ENCODE data around the gene SLC19A1. TPM values are rescaled to one million over a fixed set of nuclear protein-coding genes. Genes with fewer than 3 reads are reported as not detected.

SLC19A1 gene
- total and polyA plus RNA-seq, 4 donors = 8.4 to 28.0 (median 13.0) TPM

DNA sequence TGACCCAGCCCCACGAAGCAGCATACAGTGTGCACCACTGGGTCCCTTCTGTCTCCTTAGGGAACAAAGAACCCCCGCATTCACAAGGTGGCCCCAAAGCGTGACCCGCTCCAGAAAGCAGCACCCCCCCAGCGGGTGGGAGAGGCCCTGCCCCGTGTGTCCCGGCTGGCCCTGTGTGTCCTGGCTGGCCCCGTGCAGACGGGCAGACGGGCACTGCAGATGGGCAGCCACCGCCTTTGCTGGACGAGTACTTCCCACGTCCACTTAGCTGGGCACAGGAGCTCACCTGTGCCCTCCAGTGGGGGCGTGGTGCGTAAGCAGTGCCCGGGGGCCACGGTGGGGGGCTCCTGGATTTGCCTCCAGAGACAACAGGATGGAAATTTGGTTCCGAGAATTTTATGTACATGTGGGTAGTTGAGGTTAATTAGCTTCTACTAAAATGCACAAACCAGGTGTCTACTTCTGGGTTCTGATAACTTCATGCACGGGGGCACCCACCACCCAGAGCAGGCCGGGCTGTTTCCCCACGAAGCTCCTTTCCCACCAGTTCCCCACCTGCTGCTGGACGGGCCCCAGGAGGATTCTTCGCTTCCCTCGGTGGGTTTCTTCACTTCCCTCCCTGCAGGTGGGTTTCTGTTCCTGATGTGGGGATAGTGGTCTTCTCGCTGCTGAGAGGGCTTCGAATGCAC is 33.2 kb upstream of the SLC19A1 start:
- H3K4me3 ChIP-seq (ENCODE audit: low read depth in 1 of 3, low read length in 3 of 3) = no peak overlapping the region
- TF ChIP-seq EGR1 (IDR thresholded peaks at IDR 0.05; ENCODE audit: low read depth in 2 of 2) = no peak
- TF ChIP-seq TAF1 (conservative IDR thresholded peaks at IDR 0.05) = no peak
- no peak for TF ChIP-seq RXRA (IDR thresholded peaks at IDR 0.05)
- TF ChIP-seq, protein P1, sequence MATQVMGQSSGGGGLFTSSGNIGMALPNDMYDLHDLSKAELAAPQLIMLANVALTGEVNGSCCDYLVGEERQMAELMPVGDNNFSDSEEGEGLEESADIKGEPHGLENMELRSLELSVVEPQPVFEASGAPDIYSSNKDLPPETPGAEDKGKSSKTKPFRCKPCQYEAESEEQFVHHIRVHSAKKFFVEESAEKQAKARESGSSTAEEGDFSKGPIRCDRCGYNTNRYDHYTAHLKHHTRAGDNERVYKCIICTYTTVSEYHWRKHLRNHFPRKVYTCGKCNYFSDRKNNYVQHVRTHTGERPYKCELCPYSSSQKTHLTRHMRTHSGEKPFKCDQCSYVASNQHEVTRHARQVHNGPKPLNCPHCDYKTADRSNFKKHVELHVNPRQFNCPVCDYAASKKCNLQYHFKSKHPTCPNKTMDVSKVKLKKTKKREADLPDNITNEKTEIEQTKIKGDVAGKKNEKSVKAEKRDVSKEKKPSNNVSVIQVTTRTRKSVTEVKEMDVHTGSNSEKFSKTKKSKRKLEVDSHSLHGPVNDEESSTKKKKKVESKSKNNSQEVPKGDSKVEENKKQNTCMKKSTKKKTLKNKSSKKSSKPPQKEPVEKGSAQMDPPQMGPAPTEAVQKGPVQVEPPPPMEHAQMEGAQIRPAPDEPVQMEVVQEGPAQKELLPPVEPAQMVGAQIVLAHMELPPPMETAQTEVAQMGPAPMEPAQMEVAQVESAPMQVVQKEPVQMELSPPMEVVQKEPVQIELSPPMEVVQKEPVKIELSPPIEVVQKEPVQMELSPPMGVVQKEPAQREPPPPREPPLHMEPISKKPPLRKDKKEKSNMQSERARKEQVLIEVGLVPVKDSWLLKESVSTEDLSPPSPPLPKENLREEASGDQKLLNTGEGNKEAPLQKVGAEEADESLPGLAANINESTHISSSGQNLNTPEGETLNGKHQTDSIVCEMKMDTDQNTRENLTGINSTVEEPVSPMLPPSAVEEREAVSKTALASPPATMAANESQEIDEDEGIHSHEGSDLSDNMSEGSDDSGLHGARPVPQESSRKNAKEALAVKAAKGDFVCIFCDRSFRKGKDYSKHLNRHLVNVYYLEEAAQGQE (IDR thresholded peaks at IDR 0.05) = no peak
- no peak for TF ChIP-seq GABPA (IDR thresholded peaks at IDR 0.05 in 1 of 2, conservative IDR thresholded peaks at IDR 0.05 in 1 of 2)
- no peak for TF ChIP-seq SP1 (IDR thresholded peaks at IDR 0.05)
- no peak for TF ChIP-seq HNF4A (conservative IDR thresholded peaks at IDR 0.05)
- TF ChIP-seq, protein P2, sequence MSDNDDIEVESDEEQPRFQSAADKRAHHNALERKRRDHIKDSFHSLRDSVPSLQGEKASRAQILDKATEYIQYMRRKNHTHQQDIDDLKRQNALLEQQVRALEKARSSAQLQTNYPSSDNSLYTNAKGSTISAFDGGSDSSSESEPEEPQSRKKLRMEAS (IDR thresholded peaks at IDR 0.05) = no peak
- TF ChIP-seq, protein P3, sequence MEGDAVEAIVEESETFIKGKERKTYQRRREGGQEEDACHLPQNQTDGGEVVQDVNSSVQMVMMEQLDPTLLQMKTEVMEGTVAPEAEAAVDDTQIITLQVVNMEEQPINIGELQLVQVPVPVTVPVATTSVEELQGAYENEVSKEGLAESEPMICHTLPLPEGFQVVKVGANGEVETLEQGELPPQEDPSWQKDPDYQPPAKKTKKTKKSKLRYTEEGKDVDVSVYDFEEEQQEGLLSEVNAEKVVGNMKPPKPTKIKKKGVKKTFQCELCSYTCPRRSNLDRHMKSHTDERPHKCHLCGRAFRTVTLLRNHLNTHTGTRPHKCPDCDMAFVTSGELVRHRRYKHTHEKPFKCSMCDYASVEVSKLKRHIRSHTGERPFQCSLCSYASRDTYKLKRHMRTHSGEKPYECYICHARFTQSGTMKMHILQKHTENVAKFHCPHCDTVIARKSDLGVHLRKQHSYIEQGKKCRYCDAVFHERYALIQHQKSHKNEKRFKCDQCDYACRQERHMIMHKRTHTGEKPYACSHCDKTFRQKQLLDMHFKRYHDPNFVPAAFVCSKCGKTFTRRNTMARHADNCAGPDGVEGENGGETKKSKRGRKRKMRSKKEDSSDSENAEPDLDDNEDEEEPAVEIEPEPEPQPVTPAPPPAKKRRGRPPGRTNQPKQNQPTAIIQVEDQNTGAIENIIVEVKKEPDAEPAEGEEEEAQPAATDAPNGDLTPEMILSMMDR (IDR thresholded peaks at IDR 0.05; ENCODE audit: low read depth, low read length, missing input control) = no peak
- TF ChIP-seq, protein P4, sequence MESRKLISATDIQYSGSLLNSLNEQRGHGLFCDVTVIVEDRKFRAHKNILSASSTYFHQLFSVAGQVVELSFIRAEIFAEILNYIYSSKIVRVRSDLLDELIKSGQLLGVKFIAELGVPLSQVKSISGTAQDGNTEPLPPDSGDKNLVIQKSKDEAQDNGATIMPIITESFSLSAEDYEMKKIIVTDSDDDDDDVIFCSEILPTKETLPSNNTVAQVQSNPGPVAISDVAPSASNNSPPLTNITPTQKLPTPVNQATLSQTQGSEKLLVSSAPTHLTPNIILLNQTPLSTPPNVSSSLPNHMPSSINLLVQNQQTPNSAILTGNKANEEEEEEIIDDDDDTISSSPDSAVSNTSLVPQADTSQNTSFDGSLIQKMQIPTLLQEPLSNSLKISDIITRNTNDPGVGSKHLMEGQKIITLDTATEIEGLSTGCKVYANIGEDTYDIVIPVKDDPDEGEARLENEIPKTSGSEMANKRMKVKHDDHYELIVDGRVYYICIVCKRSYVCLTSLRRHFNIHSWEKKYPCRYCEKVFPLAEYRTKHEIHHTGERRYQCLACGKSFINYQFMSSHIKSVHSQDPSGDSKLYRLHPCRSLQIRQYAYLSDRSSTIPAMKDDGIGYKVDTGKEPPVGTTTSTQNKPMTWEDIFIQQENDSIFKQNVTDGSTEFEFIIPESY (IDR thresholded peaks at IDR 0.05) = no peak
- TF ChIP-seq, protein P5, sequence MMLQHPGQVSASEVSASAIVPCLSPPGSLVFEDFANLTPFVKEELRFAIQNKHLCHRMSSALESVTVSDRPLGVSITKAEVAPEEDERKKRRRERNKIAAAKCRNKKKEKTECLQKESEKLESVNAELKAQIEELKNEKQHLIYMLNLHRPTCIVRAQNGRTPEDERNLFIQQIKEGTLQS (IDR thresholded peaks at IDR 0.05) = no peak
- no peak for TF ChIP-seq JUND (IDR thresholded peaks at IDR 0.05)
- no peak for TF ChIP-seq HNF4G (IDR thresholded peaks at IDR 0.05)
- H3K9me3 ChIP-seq (ENCODE audit: control insufficient read depth in 4 of 4, low read length in 3 of 4) = no peaks in the 10 kb centered on the region
- no peak overlapping the region for H3K27ac ChIP-seq (ENCODE audit: low read depth in 1 of 2, low read length in 2 of 2)
- H3K36me3 ChIP-seq (ENCODE audit: control insufficient read depth in 4 of 4, insufficient read depth in 3 of 4, low read depth in 1 of 4, low read length in 3 of 4) = no peaks in the 10 kb centered on the region
- DNase-seq (ENCODE audit: low spot score) = no peak
- H3K9ac ChIP-seq (ENCODE audit: low read depth in 1 of 2, low read length in 2 of 2) = no peak overlapping the region
- no peaks in the 10 kb centered on the region for H3K27me3 ChIP-seq (ENCODE audit: control insufficient read depth in 4 of 4, insufficient read depth in 4 of 4, low read length in 3 of 4)
- 81% methylated on average over 26 of the region's 26 CpGs for WGBS
- H3K4me1 ChIP-seq (ENCODE audit: control insufficient read depth in 4 of 4, insufficient read depth in 4 of 4, low read length in 3 of 4) = peaks cover 0 to 3% (median 0%) of the 10 kb centered on the region in 4 donors

DNA sequence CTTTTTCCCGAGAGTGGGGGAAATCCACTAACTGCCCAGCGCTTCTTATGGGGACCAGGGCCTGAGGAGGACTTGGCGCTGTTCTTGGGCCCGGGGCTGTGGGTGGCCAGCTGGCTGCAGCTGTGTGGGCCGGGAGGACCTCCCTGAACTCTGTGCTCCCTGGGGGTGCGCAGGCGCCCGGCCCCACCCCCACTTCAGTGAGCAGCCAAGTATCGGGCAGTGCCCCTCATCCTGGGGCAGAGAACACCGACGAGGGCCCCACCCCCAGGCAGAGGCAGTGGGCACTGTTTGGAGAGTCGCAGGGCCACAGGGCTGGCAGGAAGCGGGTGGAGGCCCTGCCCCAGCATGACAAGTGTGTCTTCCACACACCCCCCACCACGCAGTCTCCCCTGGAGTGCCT is 32.5 kb upstream of the SLC19A1 start:
- H3K9ac ChIP-seq (ENCODE audit: low read depth in 1 of 2, low read length in 2 of 2) = no peak overlapping the region
- H3K4me3 ChIP-seq (ENCODE audit: low read depth in 1 of 3, low read length in 3 of 3) = no peak overlapping the region
- no peaks in the 10 kb centered on the region for H3K27me3 ChIP-seq (ENCODE audit: control insufficient read depth in 4 of 4, insufficient read depth in 4 of 4, low read length in 3 of 4)
- H3K4me1 ChIP-seq (ENCODE audit: control insufficient read depth in 4 of 4, insufficient read depth in 4 of 4, low read length in 3 of 4) = no peaks in the 10 kb centered on the region
- H3K36me3 ChIP-seq (ENCODE audit: control insufficient read depth in 4 of 4, insufficient read depth in 3 of 4, low read depth in 1 of 4, low read length in 3 of 4) = no peaks in the 10 kb centered on the region
- no peaks in the 10 kb centered on the region for H3K9me3 ChIP-seq (ENCODE audit: control insufficient read depth in 4 of 4, low read length in 3 of 4)
- DNase-seq (ENCODE audit: low spot score) = no peak
- no peak overlapping the region for H3K27ac ChIP-seq (ENCODE audit: low read depth in 1 of 2, low read length in 2 of 2)
- 82% methylated on average over 14 of the region's 14 CpGs for WGBS
- TF ChIP-seq, protein P4 (IDR thresholded peaks at IDR 0.05) = no peak
- TF ChIP-seq, protein P5 (IDR thresholded peaks at IDR 0.05) = no peak
- TF ChIP-seq, protein P2 (IDR thresholded peaks at IDR 0.05) = no peak
- TF ChIP-seq HNF4G (IDR thresholded peaks at IDR 0.05) (no peak), FOXA1 (IDR thresholded peaks at IDR 0.05) (no peak), RAD21 (IDR thresholded peaks at IDR 0.05) (no peak), GABPA (IDR thresholded peaks at IDR 0.05 in 1 of 2, conservative IDR thresholded peaks at IDR 0.05 in 1 of 2) (no peak), YY1 (IDR thresholded peaks at IDR 0.05) (no peak), HNF4A (conservative IDR thresholded peaks at IDR 0.05) (no peak), FOXA2 (IDR thresholded peaks at IDR 0.05) (no peak), TAF1 (conservative IDR thresholded peaks at IDR 0.05) (no peak), RXRA (IDR thresholded peaks at IDR 0.05) (no peak)
- TF ChIP-seq, protein P3 (IDR thresholded peaks at IDR 0.05; ENCODE audit: low read depth, low read length, missing input control) = no peak
